ENCODE results near the gene GPN3.

DNA sequence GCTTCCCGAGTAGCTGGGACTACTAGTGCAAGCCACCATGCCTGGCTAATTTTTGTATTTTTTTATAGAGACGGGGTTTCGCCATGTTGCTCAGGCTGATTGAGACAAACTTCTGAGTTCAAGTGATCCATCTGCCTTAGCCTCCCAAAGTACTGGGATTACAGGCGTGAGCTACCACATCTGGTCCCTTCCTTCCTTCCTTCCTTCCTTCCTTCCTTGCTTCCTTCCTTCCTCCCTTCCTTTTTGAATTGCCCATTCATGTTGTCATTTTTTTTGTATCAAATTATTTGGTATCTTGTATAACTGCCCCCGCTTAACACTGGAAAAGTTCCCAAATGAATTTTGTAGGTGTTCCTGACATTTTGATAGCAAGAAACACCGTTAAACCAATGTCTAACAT, 45.8 kb upstream of the GPN3 start:
- TF ChIP-seq MYC (IDR thresholded peaks at IDR 0.05; ENCODE audit: borderline replicate concordance, low read length) (no peak), RAD21 (conservative IDR thresholded peaks at IDR 0.05 in 1 of 2, IDR thresholded peaks at IDR 0.05 in 1 of 2) (no peak)
- TF ChIP-seq, protein P1, sequence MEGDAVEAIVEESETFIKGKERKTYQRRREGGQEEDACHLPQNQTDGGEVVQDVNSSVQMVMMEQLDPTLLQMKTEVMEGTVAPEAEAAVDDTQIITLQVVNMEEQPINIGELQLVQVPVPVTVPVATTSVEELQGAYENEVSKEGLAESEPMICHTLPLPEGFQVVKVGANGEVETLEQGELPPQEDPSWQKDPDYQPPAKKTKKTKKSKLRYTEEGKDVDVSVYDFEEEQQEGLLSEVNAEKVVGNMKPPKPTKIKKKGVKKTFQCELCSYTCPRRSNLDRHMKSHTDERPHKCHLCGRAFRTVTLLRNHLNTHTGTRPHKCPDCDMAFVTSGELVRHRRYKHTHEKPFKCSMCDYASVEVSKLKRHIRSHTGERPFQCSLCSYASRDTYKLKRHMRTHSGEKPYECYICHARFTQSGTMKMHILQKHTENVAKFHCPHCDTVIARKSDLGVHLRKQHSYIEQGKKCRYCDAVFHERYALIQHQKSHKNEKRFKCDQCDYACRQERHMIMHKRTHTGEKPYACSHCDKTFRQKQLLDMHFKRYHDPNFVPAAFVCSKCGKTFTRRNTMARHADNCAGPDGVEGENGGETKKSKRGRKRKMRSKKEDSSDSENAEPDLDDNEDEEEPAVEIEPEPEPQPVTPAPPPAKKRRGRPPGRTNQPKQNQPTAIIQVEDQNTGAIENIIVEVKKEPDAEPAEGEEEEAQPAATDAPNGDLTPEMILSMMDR (IDR thresholded peaks at IDR 0.05): no peak
